GM15510 (cell line): ENCODE data around the gene P2RY2.

Source experiments
- POLR2A ChIP-seq: IDR thresholded peaks from 3 replicates; pipeline ENCODE4 v1.6.1; 2011; ENCODE audit warnings: borderline replicate concordance; ENCODE audit not compliant: insufficient read length; ENCODE audit errors: extremely low read depth

The P2RY2 gene

DNA sequence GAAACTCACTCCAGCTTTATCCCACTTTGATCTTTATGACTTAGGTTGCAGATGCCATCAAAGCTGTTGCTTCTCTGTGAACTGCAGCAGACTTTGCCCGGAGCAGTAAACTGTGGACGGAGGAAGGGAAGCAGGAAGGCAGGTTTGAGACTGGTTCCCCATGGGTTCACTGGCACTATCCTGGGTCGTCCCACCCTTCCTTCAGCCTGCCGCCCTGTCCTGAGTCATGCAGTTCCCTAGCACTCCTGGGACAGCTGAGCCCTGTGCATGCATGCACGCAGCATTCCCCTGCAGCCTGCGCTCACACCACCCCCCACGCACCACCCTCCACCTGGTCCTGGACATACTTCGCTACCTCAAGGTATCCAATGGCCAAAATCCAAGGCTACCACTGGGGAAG lies 23.5 kb upstream of the P2RY2 start:
- TF ChIP-seq POLR2A = no peak

DNA sequence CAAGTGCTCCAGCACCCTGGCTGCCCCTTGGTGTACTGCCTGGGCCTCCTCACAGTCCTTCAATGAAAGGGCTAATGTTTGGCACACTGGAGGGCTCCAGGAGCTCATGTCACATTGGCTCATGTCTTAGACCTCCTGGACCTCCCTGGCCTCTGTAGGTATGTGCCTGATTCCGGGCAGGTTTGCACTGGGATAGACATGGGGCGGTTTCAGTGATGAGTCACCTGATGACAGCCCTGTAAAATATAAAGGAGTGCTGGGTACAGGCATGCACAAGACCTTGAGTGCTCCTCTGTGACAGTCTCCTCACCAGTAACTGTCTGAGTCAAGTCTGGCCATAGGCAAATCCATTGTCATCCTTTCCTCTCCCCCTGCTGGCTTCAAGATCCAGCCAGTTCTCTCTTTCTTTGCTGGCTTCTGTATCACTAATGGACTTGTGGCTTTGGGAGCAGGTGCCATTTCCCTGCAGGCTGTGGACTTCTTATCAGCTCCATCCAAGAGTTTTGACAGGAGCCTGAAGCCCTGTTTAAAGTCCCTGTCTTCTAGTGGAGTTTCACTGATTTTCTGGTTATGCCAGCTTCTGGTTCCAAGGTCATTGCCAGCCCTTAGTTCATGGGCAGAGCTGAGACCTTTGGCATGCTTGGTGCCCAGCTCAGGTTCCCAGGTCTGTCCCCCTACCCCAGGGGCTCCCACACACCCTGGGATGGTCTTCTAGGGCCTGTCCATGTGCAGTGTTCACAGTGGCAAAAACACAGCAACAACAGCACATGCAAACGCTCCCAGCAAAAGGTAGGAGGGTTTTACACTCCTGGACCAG lies 22.7 kb upstream of the P2RY2 start:
- no peak for TF ChIP-seq POLR2A

DNA sequence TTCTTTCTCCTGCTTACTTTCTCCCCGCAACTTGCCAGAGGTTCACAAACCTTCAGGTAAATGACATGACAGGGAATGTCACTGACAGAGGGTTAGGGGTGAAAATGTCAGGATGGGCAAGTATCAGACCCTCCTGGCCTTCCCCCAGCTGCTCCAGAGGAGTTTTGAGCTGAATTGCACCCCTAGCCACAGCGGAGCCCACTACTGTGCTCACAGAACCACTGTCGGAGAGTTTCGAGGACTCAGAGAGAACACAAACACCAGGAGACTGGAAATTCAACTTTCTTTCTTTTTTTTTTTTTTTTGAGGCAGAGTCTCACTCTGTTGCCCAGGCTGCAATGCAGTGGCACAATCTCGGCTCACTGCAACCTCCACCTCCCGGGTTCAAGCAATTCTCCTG lies 21.5 kb upstream of the P2RY2 start:
- no peak for TF ChIP-seq POLR2A

DNA sequence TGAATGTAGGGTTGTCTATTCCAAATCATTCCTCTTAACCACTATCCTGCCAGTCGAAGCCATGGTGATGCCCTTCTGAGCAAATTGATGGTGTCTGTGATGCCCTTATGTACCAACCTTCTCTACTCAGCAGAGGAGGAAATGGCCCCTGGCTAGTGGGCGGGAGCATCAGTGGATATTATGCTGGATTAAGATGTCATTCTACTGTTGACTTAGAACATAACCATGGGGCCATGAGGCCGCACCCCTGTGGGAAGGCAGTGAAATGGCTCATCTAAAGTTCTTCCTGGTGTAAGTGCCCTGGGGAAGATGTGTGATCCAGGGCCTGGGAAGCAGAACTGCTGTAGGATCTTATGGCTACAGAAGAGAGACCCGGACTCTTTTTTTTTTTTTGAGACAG lies 20.7 kb upstream of the P2RY2 start:
- no peak for TF ChIP-seq POLR2A

DNA sequence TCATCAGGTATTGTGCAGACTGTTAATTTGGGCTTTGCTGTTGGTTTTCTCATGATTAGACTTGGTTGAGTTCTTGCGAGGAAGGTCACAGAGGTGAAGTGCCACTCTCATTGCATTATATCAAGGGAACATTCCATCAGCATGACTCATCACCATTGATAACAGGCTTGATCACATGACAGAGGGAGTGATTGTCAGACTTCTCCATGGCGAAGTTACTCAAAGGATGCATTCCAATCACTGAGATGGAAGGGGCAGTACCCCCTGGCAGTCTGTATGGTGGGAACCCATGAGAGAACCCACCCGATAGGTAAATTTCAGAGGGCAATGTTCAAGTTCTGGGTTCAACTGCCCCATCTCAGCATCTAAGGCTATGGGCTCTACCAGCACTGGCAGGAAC lies 19.4 kb upstream of the P2RY2 start:
- no peak for TF ChIP-seq POLR2A

DNA sequence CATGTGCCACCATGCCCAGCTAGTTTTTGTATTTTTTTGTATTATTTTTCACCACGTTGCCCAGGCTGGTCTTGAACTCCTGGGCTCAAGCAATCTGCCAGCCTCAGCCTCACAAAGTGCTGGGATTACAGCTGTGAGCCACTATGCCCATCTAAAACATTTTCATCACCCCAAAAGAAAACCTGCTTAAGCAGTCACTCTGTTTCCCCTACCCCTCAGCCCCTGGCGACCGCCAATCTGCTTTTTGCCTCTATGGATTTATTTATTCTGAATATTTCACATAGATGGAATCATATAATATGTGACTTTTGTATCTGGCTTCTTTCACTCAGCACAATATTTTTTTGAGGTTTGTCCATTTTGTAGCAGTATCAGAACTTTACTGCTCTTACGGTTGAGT lies 18.6 kb upstream of the P2RY2 start:
- no peak for TF ChIP-seq POLR2A

DNA sequence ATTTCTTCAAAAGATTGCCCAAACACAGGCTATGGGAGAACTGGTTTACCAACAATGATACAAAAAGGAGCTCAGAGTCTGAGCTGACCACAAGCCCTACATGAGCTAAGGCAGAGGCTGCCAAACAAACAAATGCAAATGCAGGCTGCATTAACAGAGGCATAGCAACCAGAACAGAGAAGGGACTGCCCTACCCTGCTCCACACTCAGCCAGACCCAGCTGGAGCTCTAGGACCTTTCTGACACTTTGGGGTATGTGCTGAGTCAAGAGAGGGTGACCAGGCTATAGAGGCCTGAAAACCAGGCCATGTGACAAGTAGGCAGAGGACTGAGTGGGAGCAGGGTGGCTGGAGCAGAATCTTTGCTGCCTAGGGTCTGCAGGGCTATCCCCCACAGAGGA lies 17.8 kb upstream of the P2RY2 start:
- no peak for TF ChIP-seq POLR2A

DNA sequence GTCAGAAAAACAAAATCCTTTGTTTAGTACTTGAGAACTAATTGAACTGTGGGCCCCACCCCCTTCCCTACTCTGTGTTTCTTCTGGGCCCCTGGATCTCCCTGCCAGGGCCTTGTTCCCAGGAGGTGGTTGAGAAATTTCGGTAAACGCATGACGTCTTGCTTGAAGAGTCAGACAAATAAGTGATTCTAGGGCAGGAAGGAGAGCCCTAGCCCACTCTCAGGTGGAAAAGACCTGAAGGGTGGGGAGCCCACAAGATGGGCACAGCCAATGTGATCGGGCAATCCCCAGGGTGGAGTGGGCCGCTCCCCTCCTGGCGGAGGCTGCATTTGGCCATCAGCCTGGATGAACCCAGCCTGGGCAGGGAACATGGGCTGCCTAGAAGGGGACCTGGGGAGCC lies 16.8 kb upstream of the P2RY2 start:
- TF ChIP-seq POLR2A = no peak

DNA sequence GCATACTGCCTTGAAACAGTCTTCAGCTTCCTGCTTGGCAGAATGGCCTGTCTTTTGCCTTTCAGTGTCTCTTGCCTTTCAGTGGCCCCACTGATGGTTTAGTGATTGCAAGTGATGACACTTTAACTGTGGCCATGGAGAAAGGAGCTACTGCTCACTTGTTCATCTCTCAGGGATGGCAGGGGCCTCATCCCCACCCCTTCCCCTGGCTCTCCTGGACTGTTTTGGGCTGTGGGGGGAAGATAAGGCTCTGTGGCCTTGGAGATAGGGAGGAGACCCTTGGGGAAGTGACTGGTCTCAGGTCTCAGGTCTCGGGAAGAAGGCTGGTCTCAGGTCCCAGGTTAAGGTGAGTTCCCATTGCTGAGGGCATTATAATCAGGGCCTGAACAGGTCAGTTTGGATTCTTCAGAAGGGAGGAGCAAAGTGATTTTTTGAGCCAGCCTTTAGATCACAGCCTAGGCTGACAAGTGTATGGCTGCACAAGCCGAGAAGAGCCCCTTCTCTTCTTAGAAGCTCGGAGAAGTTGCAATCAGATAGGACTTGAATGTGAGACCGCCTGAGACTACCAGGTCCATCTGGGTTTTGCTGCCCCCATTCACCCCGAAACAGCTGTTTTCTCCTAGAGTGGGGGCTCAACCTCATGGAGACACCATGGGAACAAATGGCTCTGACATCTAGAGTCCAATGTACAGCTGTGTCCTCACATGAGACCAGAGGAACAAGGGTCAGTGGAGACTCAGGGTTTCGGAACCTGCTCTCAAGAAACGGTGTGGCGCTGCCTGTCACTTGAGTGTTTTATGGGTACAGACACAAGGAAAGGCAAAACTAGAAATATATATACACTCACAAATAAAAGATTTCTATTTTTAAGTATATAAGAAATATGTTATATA lies 15.9 kb upstream of the P2RY2 start:
- no peak for TF ChIP-seq POLR2A

DNA sequence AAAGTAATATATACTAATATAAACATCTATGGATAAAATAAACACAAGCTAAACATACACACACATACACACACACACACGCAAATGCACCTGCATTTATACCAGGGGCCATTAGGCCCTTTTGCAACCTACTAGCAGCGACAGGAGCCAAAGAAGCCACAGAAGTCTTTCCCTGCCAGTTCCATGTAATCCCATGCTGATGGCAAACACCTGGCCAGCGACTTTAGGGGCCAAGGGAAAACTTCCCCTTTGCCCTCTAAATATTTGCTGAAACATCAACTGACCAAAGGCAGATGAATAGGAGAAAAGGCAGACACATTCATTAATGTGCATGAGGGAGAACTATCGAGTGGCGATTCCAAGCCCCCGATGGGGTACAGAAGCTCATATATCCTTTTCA lies 14.8 kb upstream of the P2RY2 start:
- no peak for TF ChIP-seq POLR2A

DNA sequence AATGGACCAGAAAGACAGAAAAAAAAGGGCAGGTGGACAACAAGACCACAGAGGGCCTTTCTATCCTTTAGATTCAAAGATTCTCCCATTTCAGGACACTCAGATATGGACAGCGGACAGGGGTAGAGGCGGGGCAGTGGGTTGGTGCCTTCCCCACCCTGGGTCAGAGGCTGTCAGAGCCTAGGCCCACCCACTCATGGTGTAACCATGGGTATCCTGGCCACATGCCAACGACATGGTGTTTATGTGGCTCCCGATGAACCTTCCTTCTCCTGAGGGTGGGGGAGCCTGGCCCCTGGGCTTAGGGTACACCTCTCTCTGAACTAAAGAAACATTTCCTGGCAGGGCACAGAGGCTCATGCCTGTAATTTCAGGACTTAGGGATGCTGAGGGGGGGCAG lies 14.3 kb upstream of the P2RY2 start:
- no peak for TF ChIP-seq POLR2A

DNA sequence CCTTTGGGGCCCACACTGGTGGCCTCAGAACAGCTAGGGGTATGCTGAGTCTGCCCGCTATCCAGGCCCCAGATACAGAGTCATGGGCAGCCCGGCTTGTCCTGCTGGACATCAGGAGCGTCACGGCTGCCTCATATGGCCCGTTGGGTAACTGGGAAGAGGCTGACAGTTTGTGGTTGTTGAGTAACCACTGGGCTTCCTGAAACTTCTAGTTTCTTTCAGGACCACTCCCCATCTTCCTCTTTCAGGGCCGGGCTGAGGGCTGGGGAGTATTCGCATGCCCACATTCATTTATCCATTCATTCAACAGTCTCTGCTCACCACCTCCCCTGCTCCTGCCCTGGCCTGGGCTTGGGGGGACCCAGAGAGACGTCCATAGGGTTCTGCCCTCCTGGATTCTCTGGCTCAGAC lies 13.4 kb upstream of the P2RY2 start:
- no peak for TF ChIP-seq POLR2A

DNA sequence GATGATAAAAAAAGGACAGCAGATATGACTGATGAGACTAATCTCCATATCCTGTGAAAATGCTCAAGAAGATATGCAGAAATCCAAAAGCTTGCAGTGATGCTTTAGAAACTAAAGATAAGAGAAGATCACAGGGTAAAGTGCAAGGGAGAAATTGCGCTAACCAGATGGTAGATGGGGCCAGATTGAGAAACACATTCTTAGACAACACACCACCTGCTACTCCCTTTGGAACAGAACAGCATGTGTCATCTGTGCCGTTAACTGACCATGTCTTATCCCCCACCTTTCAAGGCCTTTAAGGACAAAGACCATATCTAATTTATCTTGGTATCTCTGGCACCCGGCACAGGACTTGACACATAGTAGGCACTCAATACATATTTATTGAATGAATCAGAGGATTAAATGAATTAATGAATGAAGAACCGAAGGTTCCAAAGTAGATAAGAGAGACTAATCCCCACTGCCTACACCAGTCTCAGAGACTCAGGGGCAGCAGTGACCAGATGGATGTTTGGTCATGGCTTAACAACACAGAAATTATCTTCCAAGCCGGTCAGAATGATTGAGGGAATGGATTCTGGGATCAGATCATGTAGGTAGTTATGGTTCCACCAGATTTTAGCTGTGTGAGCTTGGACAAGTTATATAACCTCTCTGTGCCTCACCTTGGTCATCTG lies 12.3 kb upstream of the P2RY2 start:
- TF ChIP-seq POLR2A = no peak

DNA sequence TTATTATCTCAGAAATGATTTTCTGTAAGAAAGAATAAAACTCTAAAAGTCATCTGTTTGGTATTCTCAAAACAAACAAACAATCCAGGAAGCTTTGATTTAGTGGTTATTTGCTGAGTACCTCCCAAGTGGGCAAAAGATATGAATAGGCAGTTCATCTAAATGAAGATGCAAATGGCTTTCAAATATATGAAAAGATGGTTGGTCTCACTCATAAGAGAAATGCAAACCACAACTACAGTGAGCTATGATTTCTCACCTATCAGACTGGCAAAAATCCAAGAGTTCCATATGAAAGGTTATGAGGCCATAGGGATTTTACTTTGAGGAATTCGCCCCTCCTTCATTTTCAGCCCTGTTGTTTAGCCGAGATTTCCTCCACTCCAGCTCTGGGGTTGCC lies 11.3 kb upstream of the P2RY2 start:
- no peak for TF ChIP-seq POLR2A

DNA sequence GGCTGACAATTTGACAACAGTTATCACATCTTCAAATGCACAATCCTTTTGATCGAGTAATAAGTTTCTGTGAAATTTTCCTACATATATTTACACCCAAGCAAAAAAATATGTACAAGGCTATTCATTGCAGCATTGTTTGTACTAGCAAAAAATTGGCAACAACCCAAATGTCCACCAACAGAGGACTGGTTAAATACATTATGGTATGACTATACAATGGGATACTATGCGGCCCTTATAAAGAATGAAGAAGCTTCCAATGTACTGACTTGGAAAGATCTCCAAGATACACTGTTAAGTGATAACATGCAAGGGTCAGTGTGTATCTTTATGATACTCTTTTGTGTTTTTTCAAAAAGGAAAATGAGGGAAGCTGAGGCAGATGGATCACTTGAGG lies 8.2 kb upstream of the P2RY2 start:
- TF ChIP-seq POLR2A = no peak
